ENCODE data around the gene CLIP4. TPM values are rescaled to one million over a fixed set of nuclear protein-coding genes. Genes with fewer than 3 reads are reported as not detected.

The CLIP4 gene
- total and polyA plus RNA-seq, 2 of the 13 experiments (the other 11 are each of a cell fraction or from before 2014, with no cell fraction given) = 0.46 to 0.49 TPM

DNA sequence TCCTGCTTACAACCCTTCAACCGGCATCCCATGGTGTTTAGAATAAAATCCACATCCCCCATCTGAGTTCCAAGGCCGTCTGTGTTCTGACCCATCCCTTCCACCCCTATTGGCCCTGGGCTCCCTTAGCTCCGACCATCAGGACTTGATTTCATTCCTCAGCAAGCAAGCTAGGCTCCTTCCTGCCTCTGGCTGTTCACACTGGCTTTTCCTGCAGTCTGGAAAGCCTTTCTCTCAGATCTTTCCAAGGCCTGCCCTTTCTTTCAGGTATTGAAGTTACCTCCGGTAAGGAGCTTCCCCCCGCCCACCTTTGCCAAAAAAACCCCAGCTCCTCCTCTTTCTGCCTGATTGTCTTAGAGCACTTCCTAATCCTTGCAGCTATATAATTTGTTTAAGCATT is 86.8 kb downstream of the CLIP4 start (continued):
- TF ChIP-seq, protein P1, sequence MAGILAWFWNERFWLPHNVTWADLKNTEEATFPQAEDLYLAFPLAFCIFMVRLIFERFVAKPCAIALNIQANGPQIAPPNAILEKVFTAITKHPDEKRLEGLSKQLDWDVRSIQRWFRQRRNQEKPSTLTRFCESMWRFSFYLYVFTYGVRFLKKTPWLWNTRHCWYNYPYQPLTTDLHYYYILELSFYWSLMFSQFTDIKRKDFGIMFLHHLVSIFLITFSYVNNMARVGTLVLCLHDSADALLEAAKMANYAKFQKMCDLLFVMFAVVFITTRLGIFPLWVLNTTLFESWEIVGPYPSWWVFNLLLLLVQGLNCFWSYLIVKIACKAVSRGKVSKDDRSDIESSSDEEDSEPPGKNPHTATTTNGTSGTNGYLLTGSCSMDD (CRISPR knock-in tag; IDR thresholded peaks at IDR 0.05) = no peak

DNA sequence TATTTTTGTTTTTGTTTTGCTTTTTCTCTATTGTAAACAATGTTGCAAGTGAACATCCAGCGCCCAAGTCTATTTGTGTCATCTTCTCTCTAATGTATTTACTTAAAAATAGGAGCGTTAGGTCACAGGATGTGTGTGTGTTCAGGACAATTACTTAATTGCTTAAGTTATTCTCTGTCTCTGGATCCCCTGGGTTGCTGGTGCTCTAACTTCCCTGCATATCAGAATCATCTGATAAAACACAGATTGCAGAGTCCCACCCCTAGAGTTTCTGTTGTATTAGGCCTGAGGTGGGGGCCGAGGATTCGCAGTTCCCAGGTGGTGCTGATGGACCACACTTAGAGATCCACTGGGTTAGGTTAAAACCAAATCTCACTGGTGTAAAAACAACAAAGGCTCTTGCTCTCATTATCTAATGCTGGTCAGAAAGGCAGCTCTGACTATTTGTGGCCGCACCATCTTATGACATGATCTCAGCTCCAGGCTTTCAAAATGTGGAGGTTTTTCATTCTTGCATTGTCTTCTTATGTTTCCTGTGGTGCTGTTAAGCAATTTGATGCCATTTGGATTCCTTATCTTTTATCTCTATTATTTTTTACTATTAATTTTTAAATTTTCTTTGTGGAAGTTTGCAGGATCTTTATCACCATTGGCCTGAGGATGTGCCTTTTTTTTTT is 87.7 kb downstream of the CLIP4 start:
- Histone ChIP-seq H3K9me3 (ENCODE audit: low read length) (no peaks in the 10 kb centered on the region), H4K20me1 (ENCODE audit: insufficient read depth, low read length) (no peaks in the 10 kb centered on the region), H3K79me2 (ENCODE audit: insufficient read depth, low read length) (no peaks in the 10 kb centered on the region), H3K36me3 (replicated peaks in 1 of 2; ENCODE audit: control insufficient read depth in 1 of 2, insufficient read depth in 2 of 2, low read length in 2 of 2) (no peaks in the 10 kb centered on the region), H3K27me3 (ENCODE audit: control insufficient read depth in 1 of 2, insufficient read depth in 2 of 2, low read length in 2 of 2) (peaks cover 0 to 32% of the 10 kb centered on the region in 2 experiments; a peak in 3 of 5 replicates), H3K9ac (ENCODE audit: insufficient read depth, low read depth, low read length) (no peak overlapping the region), H3K4me2 (ENCODE audit: low read depth, low read length) (no peak overlapping the region), H3K4me3 (replicated peaks in 1 of 3; ENCODE audit: insufficient read depth in 1 of 3, low read depth in 2 of 3, low read length in 3 of 3) (no peak overlapping the region), H3K27ac (ENCODE audit: extremely low read length, insufficient read depth, low read length) (no peak overlapping the region), H2AFZ (ENCODE audit: low read length) (no peak overlapping the region), H3K4me1 (ENCODE audit: insufficient read depth, low read length) (no peaks in the 10 kb centered on the region)
- DNase-seq (ENCODE audit: low spot score) (no peak), FAIRE-seq (no peak), ATAC-seq (no peak)
- intact Hi-C loops (cut with micrococcal nuclease; ENCODE audit: unreplicated experiment) (no loop called here), in situ Hi-C loops (cut with HindIII; ENCODE audit: extremely low pct_ligation_motif_present, low pct_unique_long_range_greater_than_20kb) (loop anchor here (10.0 kb wide), 1 partner anchor 378 kb away; no protein-coding TSS in a partner anchor)
- ChIA-PET POLR2A (no interaction called here), CTCF (ENCODE audit: low intra/inter-chr PET ratio, low total read pairs) (no interaction called here)
- BruUV-seq (replicated peaks) = no TSS peak
- 13% methylated on average over 5 of the region's 5 CpGs for WGBS (ENCODE audit: low lambda C conversion rate)
- TF ChIP-seq, protein P2, sequence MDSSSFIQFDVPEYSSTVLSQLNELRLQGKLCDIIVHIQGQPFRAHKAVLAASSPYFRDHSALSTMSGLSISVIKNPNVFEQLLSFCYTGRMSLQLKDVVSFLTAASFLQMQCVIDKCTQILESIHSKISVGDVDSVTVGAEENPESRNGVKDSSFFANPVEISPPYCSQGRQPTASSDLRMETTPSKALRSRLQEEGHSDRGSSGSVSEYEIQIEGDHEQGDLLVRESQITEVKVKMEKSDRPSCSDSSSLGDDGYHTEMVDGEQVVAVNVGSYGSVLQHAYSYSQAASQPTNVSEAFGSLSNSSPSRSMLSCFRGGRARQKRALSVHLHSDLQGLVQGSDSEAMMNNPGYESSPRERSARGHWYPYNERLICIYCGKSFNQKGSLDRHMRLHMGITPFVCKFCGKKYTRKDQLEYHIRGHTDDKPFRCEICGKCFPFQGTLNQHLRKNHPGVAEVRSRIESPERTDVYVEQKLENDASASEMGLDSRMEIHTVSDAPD (CRISPR knock-in tag; IDR thresholded peaks at IDR 0.05) = no peak
- no peak for TF ChIP-seq DPF2 (CRISPR knock-in tag; IDR thresholded peaks at IDR 0.05; ENCODE audit: borderline replicate concordance, low read depth)
- TF ChIP-seq ZNF20 (CRISPR knock-in tag; IDR thresholded peaks at IDR 0.05) = no peak
- TF ChIP-seq, protein P3, sequence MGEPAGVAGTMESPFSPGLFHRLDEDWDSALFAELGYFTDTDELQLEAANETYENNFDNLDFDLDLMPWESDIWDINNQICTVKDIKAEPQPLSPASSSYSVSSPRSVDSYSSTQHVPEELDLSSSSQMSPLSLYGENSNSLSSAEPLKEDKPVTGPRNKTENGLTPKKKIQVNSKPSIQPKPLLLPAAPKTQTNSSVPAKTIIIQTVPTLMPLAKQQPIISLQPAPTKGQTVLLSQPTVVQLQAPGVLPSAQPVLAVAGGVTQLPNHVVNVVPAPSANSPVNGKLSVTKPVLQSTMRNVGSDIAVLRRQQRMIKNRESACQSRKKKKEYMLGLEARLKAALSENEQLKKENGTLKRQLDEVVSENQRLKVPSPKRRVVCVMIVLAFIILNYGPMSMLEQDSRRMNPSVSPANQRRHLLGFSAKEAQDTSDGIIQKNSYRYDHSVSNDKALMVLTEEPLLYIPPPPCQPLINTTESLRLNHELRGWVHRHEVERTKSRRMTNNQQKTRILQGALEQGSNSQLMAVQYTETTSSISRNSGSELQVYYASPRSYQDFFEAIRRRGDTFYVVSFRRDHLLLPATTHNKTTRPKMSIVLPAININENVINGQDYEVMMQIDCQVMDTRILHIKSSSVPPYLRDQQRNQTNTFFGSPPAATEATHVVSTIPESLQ (CRISPR knock-in tag; conservative IDR thresholded peaks at IDR 0.05) = no peak
- no peak for TF ChIP-seq ZNF251 (CRISPR knock-in tag; IDR thresholded peaks at IDR 0.05)
- TF ChIP-seq ZNF34 (CRISPR knock-in tag; IDR thresholded peaks at IDR 0.05; ENCODE audit: borderline replicate concordance) = no peak
- no peak for TF ChIP-seq KLF15 (CRISPR knock-in tag; IDR thresholded peaks at IDR 0.05; ENCODE audit: borderline replicate concordance)
- TF ChIP-seq RORA (CRISPR knock-in tag; IDR thresholded peaks at IDR 0.05) = no peak
- no peak for TF ChIP-seq ELF4 (CRISPR knock-in tag; IDR thresholded peaks at IDR 0.05; ENCODE audit: borderline replicate concordance)
- no peak for TF ChIP-seq GATAD1 (CRISPR knock-in tag; IDR thresholded peaks at IDR 0.05)
- no peak for TF ChIP-seq FLYWCH1 (CRISPR knock-in tag; IDR thresholded peaks at IDR 0.05)
- no peak for TF ChIP-seq ZNF484 (CRISPR knock-in tag; IDR thresholded peaks at IDR 0.05; ENCODE audit: borderline replicate concordance, low read depth)
- no peak for TF ChIP-seq ZNF773 (CRISPR knock-in tag; IDR thresholded peaks at IDR 0.05; ENCODE audit: borderline replicate concordance)
- TF ChIP-seq NFIC (IDR thresholded peaks at IDR 0.05; ENCODE audit: low read length) = no peak
- no peak for TF ChIP-seq PRPF4 (IDR thresholded peaks at IDR 0.05; ENCODE audit: low read depth, low read length, poor library complexity, severe bottlenecking)
- no peak for TF ChIP-seq HDAC6 (IDR thresholded peaks at IDR 0.05; ENCODE audit: low read depth, low read length)
- no peak for TF ChIP-seq MATR3 (CRISPR knock-in tag; IDR thresholded peaks at IDR 0.05)
- TF ChIP-seq PHF5A (CRISPR knock-in tag; IDR thresholded peaks at IDR 0.05; ENCODE audit: low read depth, unreplicated experiment) = no peak
